A673 (cell line): ENCODE data around the gene FIP1L1. TPM values are rescaled to one million over a fixed set of nuclear protein-coding genes. Genes with fewer than 3 reads are reported as not detected.

ENCODE experiments used
- BruUV-seq: library from RNA; stranded (reverse); fragments of 400-500 nt; replicated peaks from 2 replicates; lab custom pipeline; 2021; lab: Mats Ljungman, UMichigan
- CTCF ChIA-PET: fragments of 300-600 bp; sonication (Branson Sonifier 250); formaldehyde crosslinking; loops from one replicate; lab custom pipeline; 2022; ENCODE audit warnings: antibody characterized with exemption; lab: Charles Lee
- POLR2A ChIA-PET: fragments of 300-600 bp; sonication (Branson Sonifier 250); formaldehyde crosslinking; loops from one replicate; lab custom pipeline; 2022; ENCODE audit warnings: antibody characterized with exemption; ENCODE audit not compliant: low non-redundant PET; lab: Charles Lee
- DNase-seq: peaks from one replicate; pipeline ENCODE4 v3.0.0-alpha.2; 2015; ENCODE audit warnings: low spot score
- H3K27ac ChIP-seq: fragments of 200-600 bp; sonication (generic); 2 replicates; pipeline ENCODE4 v1.5.1; 2016; ENCODE audit warnings: mixed run types, low read depth, mild to moderate bottlenecking, mixed read lengths, antibody characterized with exemption, low read length; ENCODE audit not compliant: poor library complexity, severe bottlenecking
- H3K27me3 ChIP-seq: fragments of 200-600 bp; sonication (generic); replicated peaks from 2 replicates; pipeline ENCODE4 v1.6.1; 2017; ENCODE audit warnings: mixed run types, low read depth, mild to moderate bottlenecking, mixed read lengths, antibody characterized with exemption, low read length; ENCODE audit not compliant: insufficient read depth, poor library complexity
- H3K36me3 ChIP-seq: fragments of 200-600 bp; sonication (generic); 2 replicates; pipeline ENCODE4 v1.6.1; 2016; ENCODE audit warnings: mixed run types, mild to moderate bottlenecking, mixed read lengths, antibody characterized with exemption, low read length; ENCODE audit not compliant: insufficient read depth, poor library complexity, severe bottlenecking
- H3K4me1 ChIP-seq: fragments of 200-600 bp; sonication (generic); 2 replicates; pipeline ENCODE4 v1.6.1; 2017; ENCODE audit warnings: mixed run types, mild to moderate bottlenecking, mixed read lengths, antibody characterized with exemption, low read length; ENCODE audit not compliant: insufficient read depth, poor library complexity, severe bottlenecking
- H3K4me3 ChIP-seq: fragments of 200-600 bp; sonication (generic); 2 replicates; pipeline ENCODE4 v1.5.1; 2016; ENCODE audit warnings: low read depth, mixed run types, mild to moderate bottlenecking, mixed read lengths, low read length; ENCODE audit not compliant: poor library complexity, severe bottlenecking
- H3K9me3 ChIP-seq: fragments of 200-600 bp; sonication (generic); 2 replicates; pipeline ENCODE4 v1.6.1; 2016; ENCODE audit warnings: mixed run types, low read depth, mild to moderate bottlenecking, mixed read lengths, antibody characterized with exemption, low read length; ENCODE audit not compliant: poor library complexity, severe bottlenecking
- EZH2 ChIP-seq: fragments of 200-600 bp; sonication (generic); IDR thresholded peaks from 2 replicates; pipeline ENCODE4 v1.6.1; 2017; ENCODE audit warnings: borderline replicate concordance, low read depth, mild to moderate bottlenecking, mixed read lengths, antibody characterized with exemption, low read length; ENCODE audit not compliant: poor library complexity, severe bottlenecking
- intact Hi-C: fragments of 100-400 bp; cut with micrococcal nuclease; formaldehyde crosslinking; loops from one replicate; pipeline ENCODE4 v1.10.0; 2022; ENCODE audit not compliant: unreplicated experiment
- total RNA-seq: library from RNA; stranded (reverse); gene quantifications from 2 replicates; pipeline ENCODE4 v1.2.3, GENCODE V29; 2021
- TF ChIP-seq, protein P1 (sequence below): fragments of 300-800, 200-600 bp; sonication (generic); conservative IDR thresholded peaks from 2 replicates; pipeline ENCODE4 v1.5.1; 2017; ENCODE audit warnings: low read depth, mild to moderate bottlenecking, antibody characterized with exemption, low read length, moderate library complexity, mixed read lengths

The FIP1L1 gene
- total RNA-seq, 1 experiment from 2014 or later: 30.9 TPM

DNA sequence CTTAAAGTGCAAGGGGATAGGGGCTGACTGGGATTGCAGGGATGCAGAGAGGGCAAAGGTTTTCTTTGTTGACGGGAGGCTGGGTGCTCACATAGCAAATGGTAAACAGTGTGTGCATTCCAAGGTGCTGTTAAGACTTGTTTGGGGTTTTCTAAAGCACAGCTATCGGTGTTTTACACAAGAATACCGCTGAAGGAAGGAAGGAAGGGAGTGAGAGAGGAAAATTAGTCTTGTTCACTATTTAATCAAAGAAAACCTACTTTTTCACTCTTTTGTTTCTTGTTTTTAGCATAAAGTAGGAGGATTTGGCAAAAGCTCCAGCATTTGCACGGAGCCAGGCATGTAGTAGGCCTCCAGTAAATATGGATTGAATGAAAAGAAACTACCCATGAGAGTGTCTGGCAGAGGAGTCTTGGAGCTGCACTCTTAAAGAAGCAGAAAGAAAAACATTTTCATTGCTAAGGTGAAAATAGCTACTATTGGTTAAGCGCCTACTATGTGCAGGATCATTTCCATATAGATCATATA, 99.7 kb downstream of the FIP1L1 start:
- ChIA-PET CTCF (interaction anchor here (0.6 kb wide), 1 partner anchor 13 kb away, joined by 3 read pairs; no protein-coding TSS in a partner anchor), POLR2A (no interaction called here)
- Histone ChIP-seq H3K4me1 (no peaks in the 10 kb centered on the region), H3K27ac (no peak overlapping the region), H3K36me3 (no peaks in the 10 kb centered on the region), H3K27me3 (no peaks in the 10 kb centered on the region), H3K9me3 (no peaks in the 10 kb centered on the region), H3K4me3 (no peak overlapping the region)
- intact Hi-C loops: no loop called here
- TF ChIP-seq EZH2: no peak
- TF ChIP-seq, protein P1, sequence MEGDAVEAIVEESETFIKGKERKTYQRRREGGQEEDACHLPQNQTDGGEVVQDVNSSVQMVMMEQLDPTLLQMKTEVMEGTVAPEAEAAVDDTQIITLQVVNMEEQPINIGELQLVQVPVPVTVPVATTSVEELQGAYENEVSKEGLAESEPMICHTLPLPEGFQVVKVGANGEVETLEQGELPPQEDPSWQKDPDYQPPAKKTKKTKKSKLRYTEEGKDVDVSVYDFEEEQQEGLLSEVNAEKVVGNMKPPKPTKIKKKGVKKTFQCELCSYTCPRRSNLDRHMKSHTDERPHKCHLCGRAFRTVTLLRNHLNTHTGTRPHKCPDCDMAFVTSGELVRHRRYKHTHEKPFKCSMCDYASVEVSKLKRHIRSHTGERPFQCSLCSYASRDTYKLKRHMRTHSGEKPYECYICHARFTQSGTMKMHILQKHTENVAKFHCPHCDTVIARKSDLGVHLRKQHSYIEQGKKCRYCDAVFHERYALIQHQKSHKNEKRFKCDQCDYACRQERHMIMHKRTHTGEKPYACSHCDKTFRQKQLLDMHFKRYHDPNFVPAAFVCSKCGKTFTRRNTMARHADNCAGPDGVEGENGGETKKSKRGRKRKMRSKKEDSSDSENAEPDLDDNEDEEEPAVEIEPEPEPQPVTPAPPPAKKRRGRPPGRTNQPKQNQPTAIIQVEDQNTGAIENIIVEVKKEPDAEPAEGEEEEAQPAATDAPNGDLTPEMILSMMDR: no peak
- DNase-seq: no peak
- no TSS peak for BruUV-seq

DNA sequence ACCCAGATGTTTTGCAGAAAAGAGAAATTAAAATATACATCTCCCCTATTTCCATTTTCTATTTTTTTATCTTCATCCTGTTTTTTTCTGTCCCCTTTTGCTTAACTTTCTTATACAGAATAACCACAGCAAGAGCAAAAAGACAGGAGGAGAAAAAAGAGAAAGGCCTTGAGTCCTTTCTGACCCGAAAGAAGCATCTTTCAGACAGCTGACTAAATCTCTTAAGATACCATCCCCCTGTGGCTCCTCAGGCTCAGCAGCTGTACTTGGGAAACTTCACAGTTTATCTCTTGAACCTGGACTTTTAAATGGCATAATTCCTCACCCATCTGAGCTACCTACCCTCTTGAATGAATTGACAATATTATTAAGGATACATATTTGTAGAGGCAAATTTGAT, 100.2 kb downstream of the FIP1L1 start:
- Histone ChIP-seq H3K27ac (no peak overlapping the region), H3K9me3 (no peaks in the 10 kb centered on the region), H3K36me3 (no peaks in the 10 kb centered on the region), H3K4me1 (no peaks in the 10 kb centered on the region), H3K4me3 (no peak overlapping the region), H3K27me3 (no peaks in the 10 kb centered on the region)
- no TSS peak for BruUV-seq
- CTCF ChIA-PET: interaction anchor here (0.6 kb wide), 1 partner anchor 13 kb away, joined by 3 read pairs; no protein-coding TSS in a partner anchor
- no peak for TF ChIP-seq EZH2
- TF ChIP-seq, protein P1: no peak
- intact Hi-C loops: no loop called here
- DNase-seq: no peak
- POLR2A ChIA-PET: no interaction called here

DNA sequence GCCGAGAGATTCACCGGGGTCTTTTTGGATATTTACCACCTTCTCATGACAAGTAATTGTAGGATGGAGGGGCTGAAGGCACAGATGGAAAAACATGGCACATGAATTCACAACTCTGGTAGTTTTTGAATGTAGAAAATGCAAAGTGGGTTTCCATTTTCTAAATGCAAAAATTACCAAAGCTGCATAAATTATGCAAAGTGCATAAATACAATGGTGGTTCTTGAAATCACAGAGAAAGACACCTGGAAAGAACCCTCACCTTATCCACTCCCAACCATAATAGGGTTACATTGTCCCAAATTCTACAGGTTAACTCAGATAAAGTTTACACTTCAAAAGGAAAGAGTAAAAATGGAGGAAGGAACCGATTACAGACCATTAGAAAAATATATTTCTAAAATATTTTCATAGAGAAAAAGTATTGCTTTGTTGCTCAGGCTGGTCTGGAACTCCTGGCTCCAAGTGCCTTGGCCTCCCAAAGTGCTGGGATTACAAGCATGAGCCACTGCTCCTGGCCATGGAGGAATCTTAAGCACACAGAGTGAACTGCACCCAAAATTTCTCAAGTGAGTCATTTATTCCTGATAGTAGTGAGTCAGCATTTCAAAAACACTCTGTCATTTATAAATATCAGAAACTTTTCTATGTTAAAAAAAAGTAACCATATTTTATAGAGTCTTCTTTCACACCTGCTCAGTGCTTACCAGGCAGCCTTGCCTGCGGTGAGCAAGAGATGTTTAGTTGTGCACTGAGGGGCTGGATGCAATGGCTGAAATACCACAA, 101.4 kb downstream of the FIP1L1 start:
- POLR2A ChIA-PET: no interaction called here
- no peaks in the 10 kb centered on the region for H3K9me3 ChIP-seq
- H3K27ac ChIP-seq: no peak overlapping the region
- no peaks in the 10 kb centered on the region for H3K4me1 ChIP-seq
- H3K36me3 ChIP-seq: no peaks in the 10 kb centered on the region
- no peak overlapping the region for H3K4me3 ChIP-seq
- intact Hi-C loops: no loop called here
- CTCF ChIA-PET: no interaction called here
- no peaks in the 10 kb centered on the region for H3K27me3 ChIP-seq
- BruUV-seq: no TSS peak
- TF ChIP-seq, protein P1: no peak
- TF ChIP-seq EZH2: no peak
- no peak for DNase-seq
